ENCODE results near the gene SLC25A40. TPM values are rescaled to one million over a fixed set of nuclear protein-coding genes. Genes with fewer than 3 reads are reported as not detected.

Gene SLC25A40
- total RNA-seq, 1 experiment from 2014 or later: 5.2 TPM

DNA sequence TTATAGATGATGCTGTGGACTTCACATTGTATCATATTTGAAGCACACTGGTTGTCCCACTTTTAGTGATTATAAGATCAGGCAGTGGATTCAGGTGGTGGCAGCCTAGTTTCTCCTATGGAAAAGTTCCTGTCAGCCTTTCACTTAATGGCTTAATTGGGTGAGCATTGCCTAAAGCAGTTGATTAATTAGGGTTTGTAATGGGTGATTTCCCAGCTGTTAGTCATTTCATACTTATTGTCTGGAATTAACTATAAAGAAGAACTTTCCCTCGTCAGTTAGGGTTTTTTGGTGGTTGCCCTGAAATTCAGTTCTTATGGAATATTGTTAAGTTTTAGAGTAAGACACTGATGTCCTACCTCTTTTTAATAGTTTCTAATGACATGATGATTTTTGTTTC lies 78.8 kb downstream of the SLC25A40 start:
- no peak overlapping the region for H2AFZ ChIP-seq (ENCODE audit: low read length)
- POLR2A ChIA-PET (ENCODE audit: unreplicated experiment): interaction anchor here (0.6 kb wide), 1 partner anchor 103 kb away, joined by 3 read pairs; no protein-coding TSS in a partner anchor
- H3F3A ChIP-seq (ENCODE audit: low read length, unreplicated experiment): no peaks in the 10 kb centered on the region
- intact Hi-C loops (cut with micrococcal nuclease): loop anchor here (1.0 to 5.0 kb wide), 3 partner anchors 90 to 314 kb away; no protein-coding TSS in a partner anchor
- no peak overlapping the region for H3K4me3 ChIP-seq (ENCODE audit: low read length)
- TF ChIP-seq, protein P1, sequence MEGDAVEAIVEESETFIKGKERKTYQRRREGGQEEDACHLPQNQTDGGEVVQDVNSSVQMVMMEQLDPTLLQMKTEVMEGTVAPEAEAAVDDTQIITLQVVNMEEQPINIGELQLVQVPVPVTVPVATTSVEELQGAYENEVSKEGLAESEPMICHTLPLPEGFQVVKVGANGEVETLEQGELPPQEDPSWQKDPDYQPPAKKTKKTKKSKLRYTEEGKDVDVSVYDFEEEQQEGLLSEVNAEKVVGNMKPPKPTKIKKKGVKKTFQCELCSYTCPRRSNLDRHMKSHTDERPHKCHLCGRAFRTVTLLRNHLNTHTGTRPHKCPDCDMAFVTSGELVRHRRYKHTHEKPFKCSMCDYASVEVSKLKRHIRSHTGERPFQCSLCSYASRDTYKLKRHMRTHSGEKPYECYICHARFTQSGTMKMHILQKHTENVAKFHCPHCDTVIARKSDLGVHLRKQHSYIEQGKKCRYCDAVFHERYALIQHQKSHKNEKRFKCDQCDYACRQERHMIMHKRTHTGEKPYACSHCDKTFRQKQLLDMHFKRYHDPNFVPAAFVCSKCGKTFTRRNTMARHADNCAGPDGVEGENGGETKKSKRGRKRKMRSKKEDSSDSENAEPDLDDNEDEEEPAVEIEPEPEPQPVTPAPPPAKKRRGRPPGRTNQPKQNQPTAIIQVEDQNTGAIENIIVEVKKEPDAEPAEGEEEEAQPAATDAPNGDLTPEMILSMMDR (conservative IDR thresholded peaks at IDR 0.05; ENCODE audit: low read depth, low read length): no peak
- TF ChIP-seq EZH2 (IDR thresholded peaks at IDR 0.05; ENCODE audit: low read length, unreplicated experiment) (no peak), EZH2phosphoT487 (IDR thresholded peaks at IDR 0.05; ENCODE audit: borderline replicate concordance, low read length) (no peak)
- no peak overlapping the region for H3K9ac ChIP-seq (ENCODE audit: low read length)
- no peak overlapping the region for H3K27ac ChIP-seq (ENCODE audit: low read length)
- H3K9me2 ChIP-seq (replicated peaks; ENCODE audit: low read length): no peaks in the 10 kb centered on the region
- no peak for ATAC-seq
- H4K20me1 ChIP-seq (ENCODE audit: low read length): no peaks in the 10 kb centered on the region
- DNase-seq: no peak
- H3K36me3 ChIP-seq (ENCODE audit: low read depth, low read length): no peaks in the 10 kb centered on the region
- H3K4me2 ChIP-seq (ENCODE audit: low read length): no peak overlapping the region
- no peaks in the 10 kb centered on the region for H3K27me3 ChIP-seq (ENCODE audit: low read length)
- no peaks in the 10 kb centered on the region for H3K79me2 ChIP-seq (ENCODE audit: low read length)
- no TSS peak for BruUV-seq (replicated peaks)
- H3K4me1 ChIP-seq (ENCODE audit: insufficient read depth, low read length): no peaks in the 10 kb centered on the region
- H3K9me3 ChIP-seq (ENCODE audit: low read length): no peaks in the 10 kb centered on the region
- CTCF ChIA-PET: interaction anchor here (0.7 kb wide), 1 partner anchor 33 kb away, joined by 4 read pairs; no protein-coding TSS in a partner anchor

DNA sequence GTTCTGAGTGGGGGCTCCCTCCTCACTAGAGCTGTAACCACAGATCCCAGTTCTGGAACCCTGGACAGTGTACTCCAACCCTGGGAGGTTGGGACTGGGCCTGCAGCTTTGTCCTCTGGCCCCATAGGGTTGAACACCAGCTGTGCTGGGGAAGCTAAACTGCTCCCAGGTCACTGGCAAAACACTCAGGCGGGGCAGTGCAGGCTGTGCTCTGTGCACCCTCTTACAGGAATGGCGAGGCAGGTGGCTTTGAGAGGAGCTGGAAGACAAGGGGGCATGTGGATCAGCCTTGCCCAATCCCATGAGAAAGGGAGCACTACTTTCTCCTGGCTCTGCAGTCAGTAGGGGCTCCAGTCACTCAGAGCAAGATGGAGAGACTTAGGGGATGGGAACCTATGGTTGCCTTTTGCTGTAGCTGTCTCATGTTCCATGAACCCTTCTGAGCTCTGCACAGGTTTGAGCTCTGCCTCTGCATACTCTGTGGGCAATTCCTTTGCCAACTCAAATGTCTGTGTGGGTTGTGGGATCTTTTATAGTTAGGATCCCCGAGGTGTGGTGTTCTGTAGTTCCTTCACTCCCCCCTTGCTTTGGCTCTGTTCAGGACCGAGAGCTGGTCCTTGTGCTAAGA lies 90.7 kb downstream of the SLC25A40 start:
- 0 out of 2 replicates have a peak, but pooled peaks cover 4% of the 10 kb centered on the region for H3K27me3 ChIP-seq (ENCODE audit: low read length)
- ATAC-seq: peak; percentile 29; the same call in 1 of the 2 replicates
- no peaks in the 10 kb centered on the region for H3K79me2 ChIP-seq (ENCODE audit: low read length)
- H3F3A ChIP-seq (ENCODE audit: low read length, unreplicated experiment): no peaks in the 10 kb centered on the region
- intact Hi-C loops (cut with micrococcal nuclease): no loop called here
- TF ChIP-seq, protein P1 (conservative IDR thresholded peaks at IDR 0.05; ENCODE audit: low read depth, low read length): no peak
- no peak for TF ChIP-seq EZH2 (IDR thresholded peaks at IDR 0.05; ENCODE audit: low read length, unreplicated experiment)
- TF ChIP-seq EZH2phosphoT487 (IDR thresholded peaks at IDR 0.05; ENCODE audit: borderline replicate concordance, low read length): no peak
- CTCF ChIA-PET: no interaction called here
- H3K4me2 ChIP-seq (ENCODE audit: low read length): no peak overlapping the region
- H3K9me2 ChIP-seq (replicated peaks; ENCODE audit: low read length): no peaks in the 10 kb centered on the region
- no TSS peak for BruUV-seq (replicated peaks)
- H3K27ac ChIP-seq (ENCODE audit: low read length): no peak overlapping the region
- no peak overlapping the region for H2AFZ ChIP-seq (ENCODE audit: low read length)
- DNase-seq: no peak
- H4K20me1 ChIP-seq (ENCODE audit: low read length): no peaks in the 10 kb centered on the region
- no peaks in the 10 kb centered on the region for H3K36me3 ChIP-seq (ENCODE audit: low read depth, low read length)
- no peak overlapping the region for H3K9ac ChIP-seq (ENCODE audit: low read length)
- H3K4me1 ChIP-seq (ENCODE audit: insufficient read depth, low read length): no peaks in the 10 kb centered on the region
- no peaks in the 10 kb centered on the region for H3K9me3 ChIP-seq (ENCODE audit: low read length)
- H3K4me3 ChIP-seq (ENCODE audit: low read length): no peak overlapping the region
- POLR2A ChIA-PET (ENCODE audit: unreplicated experiment): no interaction called here

DNA sequence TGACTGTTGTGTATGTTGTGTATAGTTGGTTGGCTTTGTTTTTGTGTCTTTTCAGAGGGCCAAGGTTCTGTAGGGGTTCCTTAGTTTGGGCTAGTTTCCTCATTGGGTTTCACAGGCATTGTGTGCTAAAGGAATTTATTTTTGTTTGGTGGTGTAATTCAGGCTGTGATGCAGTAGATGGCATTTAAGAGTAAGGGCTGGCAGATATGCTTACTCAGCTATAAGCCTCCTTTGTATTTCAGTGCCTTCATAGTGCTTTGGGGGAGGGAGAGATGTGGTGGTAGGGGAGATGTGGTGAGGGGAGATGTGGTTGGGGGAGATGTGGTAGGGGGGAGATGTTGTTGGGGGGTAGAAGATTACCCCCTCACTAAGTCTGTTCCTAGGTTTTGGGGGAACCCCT lies 91.7 kb downstream of the SLC25A40 start:
- Histone ChIP-seq H3K27ac (ENCODE audit: low read length) (no peak overlapping the region), H4K20me1 (ENCODE audit: low read length) (no peaks in the 10 kb centered on the region), H3K4me3 (ENCODE audit: low read length) (no peak overlapping the region), H3K9me2 (replicated peaks; ENCODE audit: low read length) (no peaks in the 10 kb centered on the region), H3K4me2 (ENCODE audit: low read length) (no peak overlapping the region), H3K79me2 (ENCODE audit: low read length) (no peaks in the 10 kb centered on the region), H3K9ac (ENCODE audit: low read length) (no peak overlapping the region), H3K9me3 (ENCODE audit: low read length) (no peaks in the 10 kb centered on the region), H3K4me1 (ENCODE audit: insufficient read depth, low read length) (no peaks in the 10 kb centered on the region), H3F3A (ENCODE audit: low read length, unreplicated experiment) (no peaks in the 10 kb centered on the region), H2AFZ (ENCODE audit: low read length) (no peak overlapping the region), H3K36me3 (ENCODE audit: low read depth, low read length) (no peaks in the 10 kb centered on the region), H3K27me3 (ENCODE audit: low read length) (0 out of 2 replicates have a peak, but pooled peaks cover 4% of the 10 kb centered on the region)
- TF ChIP-seq, protein P1 (conservative IDR thresholded peaks at IDR 0.05; ENCODE audit: low read depth, low read length): peak; percentile 42
- TF ChIP-seq EZH2phosphoT487 (IDR thresholded peaks at IDR 0.05; ENCODE audit: borderline replicate concordance, low read length) (no peak), EZH2 (IDR thresholded peaks at IDR 0.05; ENCODE audit: low read length, unreplicated experiment) (no peak)
- peak; percentile 68 for ATAC-seq
- peak; percentile 13 for DNase-seq
- ChIA-PET POLR2A (ENCODE audit: unreplicated experiment) (no interaction called here), CTCF (no interaction called here)
- no TSS peak for BruUV-seq (replicated peaks)
- intact Hi-C loops (cut with micrococcal nuclease): no loop called here
